B cell (primary cell): ENCODE measurements around the gene LIMS2. TPM values are rescaled to one million over a fixed set of nuclear protein-coding genes. Genes with fewer than 3 reads are reported as not detected.

Experiments
- ATAC-seq: fragments of 200-7000 bp; cut with Tn5 transposase; one replicate; pipeline ENCODE4 v1.10.0; 2021; ENCODE audit warnings: low read depth, mild to moderate bottlenecking, moderate number of reproducible peaks, moderate library complexity
- CTCF ChIA-PET: fragments of 350-600 bp; sonication (Branson Sonifier 250); formaldehyde crosslinking; loops from one replicate; lab custom pipeline; 2021; ENCODE audit warnings: antibody characterized with exemption, inconsistent platforms; lab: Charles Lee
- POLR2A ChIA-PET: fragments of 350-600 bp; sonication (Branson Sonifier 250); formaldehyde crosslinking; loops from one replicate; lab custom pipeline; 2021; ENCODE audit warnings: antibody characterized with exemption; lab: Charles Lee
- DNase-seq: peaks from one replicate; pipeline ENCODE4 v3.0.0; 2013
- H2AFZ ChIP-seq: 2 replicates; pipeline ENCODE4 v1.6.1; 2012; ENCODE audit warnings: mild to moderate bottlenecking, low read depth, low read length; ENCODE audit not compliant: insufficient read depth, poor library complexity, severe bottlenecking
- H3K27ac ChIP-seq, 2 donors: 1 replicate in 1 of 2; 2 replicates in 1 of 2; pipeline ENCODE4 v1.5.1; 2012 to 2013; ENCODE audit warnings: low read length in 2 of 2, mild to moderate bottlenecking in 2 of 2, moderate library complexity in 1 of 2
- H3K27me3 ChIP-seq, 4 experiments: fragments of 200-600 bp in 1 of 4; sonication (generic) in 1 of 4; replicated peaks in 1 of 4; 1 replicate in 2 of 4; 2 replicates in 2 of 4; pipeline versions ENCODE4 v1.6.1 to v1.7.0; 2013 to 2016; ENCODE audit warnings: low read length in 3 of 4, mild to moderate bottlenecking in 2 of 4, mixed read lengths in 1 of 4, moderate library complexity in 1 of 4; ENCODE audit not compliant: insufficient read depth in 4 of 4, control insufficient read depth in 3 of 4; ENCODE audit errors: control extremely low read depth in 1 of 4
- H3K36me3 ChIP-seq, 2 experiments: replicated peaks in 1 of 2; 1 replicate in 1 of 2; 2 replicates in 1 of 2; pipeline versions ENCODE4 v1.6.1 to v1.7.1; 2013; ENCODE audit warnings: low read length in 1 of 2; ENCODE audit not compliant: insufficient read depth in 2 of 2, control insufficient read depth in 1 of 2; ENCODE audit errors: control extremely low read depth in 1 of 2, extremely low read depth in 1 of 2
- H3K4me1 ChIP-seq, 2 donors: fragments of 200-600 bp in 1 of 2; sonication (generic) in 1 of 2; 1 replicate in 1 of 2; 2 replicates in 1 of 2; pipeline versions ENCODE4 v1.5.1 to v1.6.1; 2013 to 2017; ENCODE audit warnings: low read length in 2 of 2; ENCODE audit not compliant: control insufficient read depth in 2 of 2, insufficient read depth in 2 of 2
- H3K4me2 ChIP-seq: replicated peaks from 2 replicates; pipeline ENCODE3; 2012; ENCODE audit warnings: mild to moderate bottlenecking, low read depth, low read length; ENCODE audit not compliant: poor library complexity, severe bottlenecking
- H3K4me3 ChIP-seq, 5 experiments: fragments of 200-600 bp in 1 of 5; sonication (generic) in 1 of 5; 1 replicate in 3 of 5; 2 replicates in 2 of 5; pipeline versions ENCODE4 v1.5.1 to v1.7.0; 2011 to 2016; ENCODE audit warnings: low read length in 4 of 5, mild to moderate bottlenecking in 4 of 5, low read depth in 2 of 5, control low read depth in 1 of 5, moderate library complexity in 1 of 5; ENCODE audit not compliant: insufficient read depth in 1 of 5; ENCODE audit errors: control extremely low read depth in 1 of 5, extremely low read depth in 1 of 5
- H3K79me2 ChIP-seq: fragments of 200-600 bp; sonication (generic); one replicate; pipeline ENCODE4 v1.6.0; 2016; ENCODE audit warnings: low read length; ENCODE audit not compliant: control insufficient read depth, insufficient read depth
- H3K9ac ChIP-seq: fragments of 200-600 bp; sonication (generic); 2 replicates; pipeline ENCODE4 v1.6.1; 2017; ENCODE audit warnings: mild to moderate bottlenecking, low read length, moderate library complexity
- H3K9me3 ChIP-seq, 3 donors: one replicate each; pipeline versions ENCODE4 v1.6.1 to v1.7.1; 2013; ENCODE audit warnings: low read length in 2 of 3; ENCODE audit not compliant: control insufficient read depth in 2 of 3, insufficient read depth in 1 of 3; ENCODE audit errors: control extremely low read depth in 1 of 3
- H4K20me1 ChIP-seq: 2 replicates; pipeline ENCODE4 v1.6.0; 2012; ENCODE audit warnings: mild to moderate bottlenecking, low read length; ENCODE audit not compliant: insufficient read depth, control insufficient read depth, poor library complexity, severe bottlenecking
- H3K27ac Mint-ChIP-seq: one replicate; pipeline ENCODE4 v1.8.0; 2021; ENCODE audit warnings: mixed read lengths
- H3K27me3 Mint-ChIP-seq: one replicate; pipeline ENCODE4 v1.8.0; 2021; ENCODE audit warnings: mixed read lengths
- H3K4me1 Mint-ChIP-seq: one replicate; pipeline ENCODE4 v1.8.0; 2021; ENCODE audit warnings: mixed read lengths
- H3K4me3 Mint-ChIP-seq: one replicate; pipeline ENCODE4 v1.8.0; 2021; ENCODE audit warnings: mixed read lengths
- H3K9me3 Mint-ChIP-seq: one replicate; pipeline ENCODE4 v1.8.0; 2022; ENCODE audit warnings: mixed read lengths; ENCODE audit not compliant: insufficient read depth
- CTCF ChIP-seq: fragments of 200-600 bp; IDR thresholded peaks from one replicate; pipeline ENCODE4 v1.8.0; 2022; ENCODE audit warnings: antibody characterized with exemption, mild to moderate bottlenecking
- EZH2 ChIP-seq: IDR thresholded peaks from 2 replicates; pipeline ENCODE4 v1.6.1; 2012; ENCODE audit warnings: borderline replicate concordance, low read depth, mild to moderate bottlenecking, moderate library complexity, low read length; ENCODE audit not compliant: insufficient read depth, poor library complexity, severe bottlenecking
- WGBS: methylation state at CpG from one replicate; pipeline ENCODE4 v1.1.5; 2013; ENCODE audit warnings: missing lambda C conversion rate; ENCODE audit not compliant: insufficient coverage; 5-methylcytosine and 5-hydroxymethylcytosine counted together
- intact Hi-C: fragments of 100-400 bp; cut with micrococcal nuclease; formaldehyde crosslinking; loops from one replicate; pipeline ENCODE4 v1.10.0; 2022
- polyA plus RNA-seq: library from polyadenylated mRNA; depleted of rRNA; stranded (reverse); fragments of >200 nt; gene quantifications from 2 replicates; pipeline ENCODE4 v1.2.3, GENCODE V29; 2012
- total RNA-seq, 2 donors: library from RNA; stranded (reverse); fragments of 120-200 nt in 1 of 2; gene quantifications; 1 replicate in 1 of 2; 2 replicates in 1 of 2; pipeline versions ENCODE4 v1.2.3 to v1.2.4, GENCODE V29; 2013 to 2022

LIMS2 gene
- total and polyA plus RNA-seq, 2 donors (not counting 1 experiment from before 2014, with no cell fraction given) = 6.7 to 32.2 TPM

DNA sequence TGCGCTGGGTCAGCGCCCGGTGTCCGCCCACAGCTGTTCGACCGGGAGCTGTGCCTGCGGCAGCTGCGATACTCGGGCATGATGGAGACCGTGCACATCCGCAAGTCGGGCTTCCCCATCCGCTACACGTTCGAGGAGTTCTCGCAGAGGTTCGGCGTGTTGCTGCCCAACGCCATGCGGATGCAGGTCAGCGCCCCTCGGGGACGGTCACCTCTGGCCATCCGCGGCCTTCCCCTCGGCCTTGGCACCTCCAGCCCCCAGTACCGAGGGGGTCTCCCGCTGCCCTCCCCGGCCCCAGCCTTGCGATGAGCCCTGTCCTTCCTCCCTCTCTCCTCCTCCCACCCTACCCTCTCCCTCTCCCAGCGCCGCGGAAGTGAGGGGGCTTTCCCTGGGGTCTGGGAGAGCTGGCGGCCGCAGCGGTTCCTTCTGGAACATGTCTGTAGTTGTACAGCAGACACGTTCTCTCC is 82.5 kb downstream of the LIMS2 start:
- H3K4me3 Mint-ChIP-seq = no peak overlapping the region
- H4K20me1 ChIP-seq = no peaks in the 10 kb centered on the region
- H3K27ac ChIP-seq = no peak overlapping the region
- no peak overlapping the region for H3K27ac Mint-ChIP-seq
- POLR2A ChIA-PET = interaction anchor here (1.0 kb wide), 1 partner anchor 57 kb away, joined by 4 read pairs; no protein-coding TSS in a partner anchor
- peaks cover 0 to 4% (median 1%) of the 10 kb centered on the region in 3 donors for H3K9me3 ChIP-seq
- no peaks in the 10 kb centered on the region for H3K9me3 Mint-ChIP-seq
- CTCF ChIA-PET = interaction anchor here (1.4 to 7.2 kb wide), 5 partner anchors 18 to 228 kb away, joined by 3 to 553 read pairs (median 7); partner anchors contain the start of genes GPR17 and IWS1
- H3K4me1 Mint-ChIP-seq = peaks cover 28% of the 10 kb centered on the region
- no peaks in the 10 kb centered on the region for H3K36me3 ChIP-seq
- ATAC-seq (no peak), DNase-seq (no peak)
- H2AFZ ChIP-seq = no peak overlapping the region
- H3K4me2 ChIP-seq = no peak overlapping the region
- 96% methylated on average over 32 of the region's 37 CpGs for WGBS
- H3K4me3 ChIP-seq = no peak overlapping the region
- H3K27me3 ChIP-seq = no peaks in the 10 kb centered on the region
- intact Hi-C loops = no loop called here
- no peaks in the 10 kb centered on the region for H3K27me3 Mint-ChIP-seq
- H3K4me1 ChIP-seq = peaks cover 10 to 18% of the 10 kb centered on the region in 2 donors
- H3K79me2 ChIP-seq = no peaks in the 10 kb centered on the region
- no peak overlapping the region for H3K9ac ChIP-seq
- TF ChIP-seq EZH2 (no peak), CTCF (no peak)

GRCh38 chr2:127591221-127591923 is 84.0 kb downstream of the LIMS2 start:
- H4K20me1 ChIP-seq = no peaks in the 10 kb centered on the region
- TF ChIP-seq EZH2 (no peak), CTCF (peak; percentile 95)
- peak overlapping the region; percentile 66 for H2AFZ ChIP-seq
- intact Hi-C loops = loop anchor here (1.0 to 2.0 kb wide), 4 partner anchors 49 to 110 kb away; partner anchors contain the start of gene SFT2D3
- H3K4me1 ChIP-seq = peaks cover 10 to 23% of the 10 kb centered on the region in 2 donors
- H3K36me3 ChIP-seq = no peaks in the 10 kb centered on the region
- H3K4me2 ChIP-seq = no peak overlapping the region
- Mint-ChIP-seq H3K9me3 (no peaks in the 10 kb centered on the region), H3K27me3 (no peaks in the 10 kb centered on the region), H3K4me1 (peaks cover 28% of the 10 kb centered on the region), H3K4me3 (no peak overlapping the region), H3K27ac (no peak overlapping the region)
- H3K27me3 ChIP-seq = peaks cover 0 to 2% (median 0%) of the 10 kb centered on the region in 4 experiments
- no peaks in the 10 kb centered on the region for H3K79me2 ChIP-seq
- no peak overlapping the region for H3K9ac ChIP-seq
- CTCF ChIA-PET = interaction anchor here (0.6 to 7.2 kb wide), 59 partner anchors 8 to 510 kb away, joined by 3 to 553 read pairs (median 5); partner anchors contain the start of genes GPR17, IWS1, LIMS2 and SFT2D3
- POLR2A ChIA-PET = interaction anchor here (0.9 to 2.1 kb wide), 4 partner anchors 16 to 110 kb away, joined by 4 to 13 read pairs (median 4); partner anchors contain the start of gene SFT2D3
- 13% methylated on average over 6 of the region's 10 CpGs for WGBS
- H3K4me3 ChIP-seq = no peak overlapping the region
- no peak overlapping the region for H3K27ac ChIP-seq
- peak; percentile 83 for DNase-seq
- peak; percentile 98 for ATAC-seq
- peaks cover 0 to 4% (median 1%) of the 10 kb centered on the region in 3 donors for H3K9me3 ChIP-seq
